Panc1 (cell line): Measurements from ENCODE around the gene CYP2W1. TPM values are rescaled to one million over a fixed set of nuclear protein-coding genes. Genes with fewer than 3 reads are reported as not detected.

Source experiments
- ATAC-seq: fragments of 200-7000 bp; cut with Tn5 transposase; 2 replicates; pipeline ENCODE4 v1.9.1; 2020; ENCODE audit warnings: mild to moderate bottlenecking, moderate library complexity
- BruUV-seq: library from RNA; stranded (reverse); fragments of 400-500 nt; replicated peaks from 2 replicates; lab custom pipeline; 2021; lab: Mats Ljungman, UMichigan
- CTCF ChIA-PET: fragments of 300-600 bp; sonication (Branson Sonifier 250); formaldehyde crosslinking; loops from one replicate; lab custom pipeline; 2022; ENCODE audit warnings: antibody characterized with exemption; lab: Charles Lee
- POLR2A ChIA-PET: fragments of 300-600 bp; sonication (Branson Sonifier 250); formaldehyde crosslinking; loops from one replicate; lab custom pipeline; 2022; ENCODE audit warnings: antibody characterized with exemption; lab: Charles Lee
- DNase-seq: peaks from one replicate; pipeline ENCODE4 v3.0.0-alpha.2; 2010; ENCODE audit warnings: low read depth, low spot score
- H3K27ac ChIP-seq: 2 replicates; pipeline ENCODE4 v1.5.1; 2011; ENCODE audit warnings: mild to moderate bottlenecking, low read length, inconsistent platforms
- H3K27me3 ChIP-seq: fragments of 200-500 bp; sonication (Bioruptor generic); 2 replicates; pipeline ENCODE4 v1.6.0; 2014; ENCODE audit warnings: low read length, inconsistent platforms; ENCODE audit not compliant: control insufficient read depth, insufficient read depth
- H3K36me3 ChIP-seq: fragments of 200-500 bp; sonication (Bioruptor generic); 2 replicates; pipeline ENCODE4 v1.5.1; 2014; ENCODE audit warnings: inconsistent platforms, mild to moderate bottlenecking, low read length, moderate library complexity; ENCODE audit not compliant: control insufficient read depth, insufficient read depth
- H3K4me1 ChIP-seq: 2 replicates; pipeline ENCODE4 v1.5.1; 2011; ENCODE audit warnings: inconsistent platforms, mild to moderate bottlenecking, low read length, moderate library complexity; ENCODE audit not compliant: control insufficient read depth, insufficient read depth
- H3K4me3 ChIP-seq, 2 experiments: 2 replicates each; pipeline ENCODE4 v1.5.1; 2011 to 2012; ENCODE audit warnings: low read depth in 2 of 2, low read length in 2 of 2, mild to moderate bottlenecking in 2 of 2, inconsistent platforms in 1 of 2, moderate library complexity in 1 of 2
- H3K9me3 ChIP-seq: fragments of 200-500 bp; sonication (Bioruptor generic); 2 replicates; pipeline ENCODE4 v1.5.1; 2014; ENCODE audit warnings: low read depth, mild to moderate bottlenecking, inconsistent platforms, low read length, moderate library complexity; ENCODE audit not compliant: control insufficient read depth, insufficient read depth
- POLR2AphosphoS5 ChIP-seq: IDR thresholded peaks from 2 replicates; pipeline ENCODE4 v1.6.1; 2012; ENCODE audit warnings: mild to moderate bottlenecking, low read depth, low read length, moderate library complexity
- SIN3A ChIP-seq: IDR thresholded peaks from 2 replicates; pipeline ENCODE4 v1.6.1; 2012; ENCODE audit warnings: low read depth, mild to moderate bottlenecking, low read length, moderate library complexity, borderline replicate concordance; ENCODE audit not compliant: insufficient read depth
- TCF7L2 ChIP-seq: IDR thresholded peaks from 2 replicates; pipeline ENCODE4 v1.6.1; 2011; ENCODE audit warnings: mild to moderate bottlenecking, low read depth, low read length, inconsistent platforms
- in situ Hi-C: cut with HindIII; loops from 2 replicates; pipeline ENCODE4 v1.10.0; 2016; ENCODE audit warnings: low sequenced_read_pairs, low pct_unique_long_range_greater_than_20kb
- intact Hi-C: fragments of 100-400 bp; cut with micrococcal nuclease; formaldehyde crosslinking; loops from one replicate; pipeline ENCODE4 v1.10.0; 2022; ENCODE audit not compliant: unreplicated experiment
- total RNA-seq: library from RNA; stranded (reverse); gene quantifications from one replicate; pipeline ENCODE4 v1.2.1, GENCODE V29; 2021; ENCODE audit not compliant: unreplicated experiment
- TF ChIP-seq, protein P1 (sequence below), 2 experiments: IDR thresholded peaks; 2 replicates each; pipeline ENCODE4 v1.6.1; 2011 to 2012; ENCODE audit warnings: low read depth in 2 of 2, control low read depth in 1 of 2, low read length in 1 of 2, mild to moderate bottlenecking in 1 of 2, moderate library complexity in 1 of 2; ENCODE audit not compliant: insufficient read depth in 1 of 2
- TF ChIP-seq, protein P2 (sequence below): fragments of 450-650 bp; IDR thresholded peaks from 2 replicates; pipeline ENCODE4 v1.5.1; 2017; ENCODE audit warnings: mild to moderate bottlenecking

Gene CYP2W1
- total RNA-seq, 1 experiment from 2014 or later = 0.74 TPM

GRCh38 chr7:1014681-1015080 is 31.7 kb downstream of the CYP2W1 start:
- H3K9me3 ChIP-seq = no peaks in the 10 kb centered on the region
- no peaks in the 10 kb centered on the region for H3K36me3 ChIP-seq
- ATAC-seq (no peak), DNase-seq (no peak)
- no peak overlapping the region for H3K4me3 ChIP-seq
- no peaks in the 10 kb centered on the region for H3K27me3 ChIP-seq
- TF ChIP-seq TCF7L2 = no peak
- TF ChIP-seq SIN3A = no peak
- no peak for TF ChIP-seq POLR2AphosphoS5
- TF ChIP-seq, protein P1, sequence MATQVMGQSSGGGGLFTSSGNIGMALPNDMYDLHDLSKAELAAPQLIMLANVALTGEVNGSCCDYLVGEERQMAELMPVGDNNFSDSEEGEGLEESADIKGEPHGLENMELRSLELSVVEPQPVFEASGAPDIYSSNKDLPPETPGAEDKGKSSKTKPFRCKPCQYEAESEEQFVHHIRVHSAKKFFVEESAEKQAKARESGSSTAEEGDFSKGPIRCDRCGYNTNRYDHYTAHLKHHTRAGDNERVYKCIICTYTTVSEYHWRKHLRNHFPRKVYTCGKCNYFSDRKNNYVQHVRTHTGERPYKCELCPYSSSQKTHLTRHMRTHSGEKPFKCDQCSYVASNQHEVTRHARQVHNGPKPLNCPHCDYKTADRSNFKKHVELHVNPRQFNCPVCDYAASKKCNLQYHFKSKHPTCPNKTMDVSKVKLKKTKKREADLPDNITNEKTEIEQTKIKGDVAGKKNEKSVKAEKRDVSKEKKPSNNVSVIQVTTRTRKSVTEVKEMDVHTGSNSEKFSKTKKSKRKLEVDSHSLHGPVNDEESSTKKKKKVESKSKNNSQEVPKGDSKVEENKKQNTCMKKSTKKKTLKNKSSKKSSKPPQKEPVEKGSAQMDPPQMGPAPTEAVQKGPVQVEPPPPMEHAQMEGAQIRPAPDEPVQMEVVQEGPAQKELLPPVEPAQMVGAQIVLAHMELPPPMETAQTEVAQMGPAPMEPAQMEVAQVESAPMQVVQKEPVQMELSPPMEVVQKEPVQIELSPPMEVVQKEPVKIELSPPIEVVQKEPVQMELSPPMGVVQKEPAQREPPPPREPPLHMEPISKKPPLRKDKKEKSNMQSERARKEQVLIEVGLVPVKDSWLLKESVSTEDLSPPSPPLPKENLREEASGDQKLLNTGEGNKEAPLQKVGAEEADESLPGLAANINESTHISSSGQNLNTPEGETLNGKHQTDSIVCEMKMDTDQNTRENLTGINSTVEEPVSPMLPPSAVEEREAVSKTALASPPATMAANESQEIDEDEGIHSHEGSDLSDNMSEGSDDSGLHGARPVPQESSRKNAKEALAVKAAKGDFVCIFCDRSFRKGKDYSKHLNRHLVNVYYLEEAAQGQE (IDR thresholded peaks at IDR 0.05; ENCODE audit: insufficient read depth in 1 of 2, low read depth in 2 of 2, low read length in 1 of 2) = no peak
- TF ChIP-seq, protein P2, sequence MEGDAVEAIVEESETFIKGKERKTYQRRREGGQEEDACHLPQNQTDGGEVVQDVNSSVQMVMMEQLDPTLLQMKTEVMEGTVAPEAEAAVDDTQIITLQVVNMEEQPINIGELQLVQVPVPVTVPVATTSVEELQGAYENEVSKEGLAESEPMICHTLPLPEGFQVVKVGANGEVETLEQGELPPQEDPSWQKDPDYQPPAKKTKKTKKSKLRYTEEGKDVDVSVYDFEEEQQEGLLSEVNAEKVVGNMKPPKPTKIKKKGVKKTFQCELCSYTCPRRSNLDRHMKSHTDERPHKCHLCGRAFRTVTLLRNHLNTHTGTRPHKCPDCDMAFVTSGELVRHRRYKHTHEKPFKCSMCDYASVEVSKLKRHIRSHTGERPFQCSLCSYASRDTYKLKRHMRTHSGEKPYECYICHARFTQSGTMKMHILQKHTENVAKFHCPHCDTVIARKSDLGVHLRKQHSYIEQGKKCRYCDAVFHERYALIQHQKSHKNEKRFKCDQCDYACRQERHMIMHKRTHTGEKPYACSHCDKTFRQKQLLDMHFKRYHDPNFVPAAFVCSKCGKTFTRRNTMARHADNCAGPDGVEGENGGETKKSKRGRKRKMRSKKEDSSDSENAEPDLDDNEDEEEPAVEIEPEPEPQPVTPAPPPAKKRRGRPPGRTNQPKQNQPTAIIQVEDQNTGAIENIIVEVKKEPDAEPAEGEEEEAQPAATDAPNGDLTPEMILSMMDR = no peak
- no TSS peak for BruUV-seq
- peaks cover 5% of the 10 kb centered on the region; the same call in 1 of the 2 replicates for H3K4me1 ChIP-seq
- ChIA-PET CTCF (no interaction called here), POLR2A (no interaction called here)
- intact Hi-C loops (no loop called here), in situ Hi-C loops (no loop called here)
- H3K27ac ChIP-seq = no peak overlapping the region

- Histone ChIP-seq H3K27ac (no peak overlapping the region), H3K36me3 (no peaks in the 10 kb centered on the region), H3K4me1 (peaks cover 5% of the 10 kb centered on the region; the same call in 1 of the 2 replicates), H3K9me3 (no peaks in the 10 kb centered on the region), H3K4me3 (no peak overlapping the region), H3K27me3 (no peaks in the 10 kb centered on the region)
- DNase-seq = no peak
- ChIA-PET POLR2A (no interaction called here), CTCF (no interaction called here)
- in situ Hi-C loops (no loop called here), intact Hi-C loops (no loop called here)
- no TSS peak for BruUV-seq
- ATAC-seq = no peak
- TF ChIP-seq SIN3A = no peak
- TF ChIP-seq TCF7L2 = no peak
- TF ChIP-seq, protein P2 = no peak
These were observed 32.5 kb downstream of the CYP2W1 start for GRCh38 chr7:1015196-1016121.
